Muscle layer of colon (tissue), 2 donors: ENCODE measurements around the gene RNF40.
"Not testable (repeated sequence)": the region's sequence is repeated elsewhere in the genome, so short reads cannot be mapped to it uniquely, and the experiment has no call there.

ENCODE experiments used
- H3K27ac ChIP-seq: one replicate; pipeline ENCODE4 v1.7.0; 2013; ENCODE audit warnings: low read depth, mild to moderate bottlenecking, low read length, moderate library complexity
- H3K27me3 ChIP-seq, 2 donors: one replicate each; pipeline ENCODE4 v1.7.0; 2013; ENCODE audit warnings: low read length in 2 of 2, mild to moderate bottlenecking in 2 of 2; ENCODE audit not compliant: insufficient read depth in 2 of 2, control insufficient read depth in 1 of 2
- H3K36me3 ChIP-seq: one replicate; pipeline ENCODE4 v1.7.0; 2013; ENCODE audit warnings: mild to moderate bottlenecking, low read length; ENCODE audit not compliant: insufficient read depth
- H3K4me1 ChIP-seq: one replicate; pipeline ENCODE4 v1.7.0; 2013; ENCODE audit warnings: mild to moderate bottlenecking, low read length; ENCODE audit not compliant: insufficient read depth
- H3K4me3 ChIP-seq, 2 donors: one replicate each; pipeline ENCODE4 v1.7.0; 2013; ENCODE audit warnings: low read length in 2 of 2, low read depth in 1 of 2, mild to moderate bottlenecking in 1 of 2, moderate library complexity in 1 of 2
- H3K9ac ChIP-seq: one replicate; pipeline ENCODE4 v1.7.0; 2013; ENCODE audit warnings: low read length
- H3K9me3 ChIP-seq: one replicate; pipeline ENCODE4 v1.7.0; 2013; ENCODE audit warnings: mild to moderate bottlenecking, low read length
- donor health status: abdominal sarcoma.
- donor health status: Adenocarcinoma of cecum.

RNF40 gene

DNA sequence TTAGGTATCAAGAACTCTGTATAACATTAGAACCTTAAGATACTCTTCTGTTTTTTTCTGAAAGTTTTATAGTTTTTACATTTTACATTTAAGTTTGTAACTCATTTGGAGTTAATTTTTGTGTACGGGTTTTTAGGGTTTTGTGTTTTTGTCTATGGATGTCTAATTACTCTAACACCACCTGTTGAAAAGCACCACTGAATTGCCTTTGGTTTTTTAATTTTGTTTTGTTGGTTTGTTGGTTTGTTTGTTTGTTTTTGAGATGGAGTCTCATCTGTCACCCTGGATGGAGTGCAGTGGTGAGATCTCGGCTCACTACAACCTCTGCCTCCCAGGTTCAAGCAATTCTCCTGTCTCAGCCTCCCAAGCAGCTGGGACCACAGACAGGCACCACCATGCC is 54.6 kb downstream of the RNF40 start:
- Histone ChIP-seq H3K27me3 (no peaks in the 10 kb centered on the region), H3K9me3 (no peaks in the 10 kb centered on the region), H3K4me1 (peaks cover 10% of the 10 kb centered on the region), H3K27ac (no peak overlapping the region), H3K9ac (no peak overlapping the region), H3K4me3 (no peak overlapping the region), H3K36me3 (no peaks in the 10 kb centered on the region)

- no peak overlapping the region for H3K9ac ChIP-seq
- no peaks in the 10 kb centered on the region for H3K9me3 ChIP-seq
- no peak overlapping the region for H3K4me3 ChIP-seq
- H3K4me1 ChIP-seq, result no peaks in the 10 kb centered on the region
- no peak overlapping the region for H3K27ac ChIP-seq
- H3K36me3 ChIP-seq, result no peaks in the 10 kb centered on the region
- no peaks in the 10 kb centered on the region for H3K27me3 ChIP-seq
These were observed 58.9 kb downstream of the RNF40 start for GRCh38 chr16:30820952-30821421.

- H3K4me3 ChIP-seq, H3K27me3 ChIP-seq, H3K4me1 ChIP-seq, H3K9me3 ChIP-seq, H3K27ac ChIP-seq, H3K36me3 ChIP-seq, H3K9ac ChIP-seq: not testable (repeated sequence)
These were observed 59.3 kb downstream of the RNF40 start for GRCh38 chr16:30821441-30821840.

- Histone ChIP-seq H3K4me3 (no peak overlapping the region), H3K36me3 (no peaks in the 10 kb centered on the region), H3K4me1 (no peaks in the 10 kb centered on the region), H3K9ac (no peak overlapping the region), H3K27ac (no peak overlapping the region), H3K27me3 (no peaks in the 10 kb centered on the region), H3K9me3 (no peaks in the 10 kb centered on the region)
These were observed 59.8 kb downstream of the RNF40 start for GRCh38 chr16:30821891-30822290.
